Brain microvascular endothelial cell (primary cell): ENCODE data around the gene CCDC7.

Source experiments
- DNase-seq: peaks from one replicate; pipeline ENCODE4 v3.0.0-alpha.2; 2020
- H3K27ac ChIP-seq: fragments of 250-450 bp; sonication (Bioruptor Pico); 2 replicates; pipeline ENCODE4 v1.5.1; 2020; ENCODE audit warnings: mild to moderate bottlenecking, moderate library complexity
- H3K27me3 ChIP-seq: fragments of 250-450 bp; sonication (Bioruptor Pico); replicated peaks from 2 replicates; pipeline ENCODE4 v1.5.1; 2020; ENCODE audit warnings: mild to moderate bottlenecking
- H3K36me3 ChIP-seq: fragments of 250-450 bp; sonication (Bioruptor Pico); replicated peaks from 2 replicates; pipeline ENCODE4 v1.5.1; 2020; ENCODE audit warnings: mild to moderate bottlenecking
- H3K4me3 ChIP-seq: 2 replicates; pipeline ENCODE4 v1.5.1; 2011; ENCODE audit warnings: low read depth, mild to moderate bottlenecking, control low read depth, low read length, moderate library complexity
- in situ Hi-C: cut with HindIII; loops from 2 replicates; pipeline ENCODE4 v1.10.0; 2017; ENCODE audit warnings: low sequenced_read_pairs, low pct_ligation_motif_present
- TF ChIP-seq, protein P1 (sequence below): IDR thresholded peaks from 2 replicates; pipeline ENCODE4 v1.5.1; 2011; ENCODE audit warnings: low read depth, mild to moderate bottlenecking, moderate library complexity, low read length, control low read depth, inconsistent platforms; ENCODE audit errors: missing control alignments

The CCDC7 gene

DNA sequence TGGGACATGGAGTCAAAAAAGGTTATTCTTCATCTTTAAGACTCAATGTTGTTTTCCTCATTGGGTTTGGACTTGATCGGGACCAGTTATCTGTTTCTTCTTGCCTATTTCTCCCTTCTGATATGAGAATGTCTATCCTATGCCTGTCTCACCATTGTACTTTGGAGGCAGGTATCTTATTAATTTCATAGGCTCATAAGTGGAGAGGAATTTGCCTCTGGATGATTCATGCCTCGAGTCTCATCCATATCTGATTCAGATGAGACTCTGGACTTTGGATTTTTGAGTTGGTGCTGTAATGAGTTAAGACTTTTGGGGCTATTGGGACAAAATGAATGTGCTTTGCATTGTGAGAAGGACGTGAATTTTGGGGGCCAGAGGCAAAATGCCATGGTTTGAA is 36.2 kb upstream of the CCDC7 start:
- Histone ChIP-seq H3K27ac (no peak overlapping the region), H3K27me3 (no peaks in the 10 kb centered on the region), H3K4me3 (no peak overlapping the region), H3K36me3 (no peaks in the 10 kb centered on the region)
- in situ Hi-C loops, result no loop called here
- TF ChIP-seq, protein P1, sequence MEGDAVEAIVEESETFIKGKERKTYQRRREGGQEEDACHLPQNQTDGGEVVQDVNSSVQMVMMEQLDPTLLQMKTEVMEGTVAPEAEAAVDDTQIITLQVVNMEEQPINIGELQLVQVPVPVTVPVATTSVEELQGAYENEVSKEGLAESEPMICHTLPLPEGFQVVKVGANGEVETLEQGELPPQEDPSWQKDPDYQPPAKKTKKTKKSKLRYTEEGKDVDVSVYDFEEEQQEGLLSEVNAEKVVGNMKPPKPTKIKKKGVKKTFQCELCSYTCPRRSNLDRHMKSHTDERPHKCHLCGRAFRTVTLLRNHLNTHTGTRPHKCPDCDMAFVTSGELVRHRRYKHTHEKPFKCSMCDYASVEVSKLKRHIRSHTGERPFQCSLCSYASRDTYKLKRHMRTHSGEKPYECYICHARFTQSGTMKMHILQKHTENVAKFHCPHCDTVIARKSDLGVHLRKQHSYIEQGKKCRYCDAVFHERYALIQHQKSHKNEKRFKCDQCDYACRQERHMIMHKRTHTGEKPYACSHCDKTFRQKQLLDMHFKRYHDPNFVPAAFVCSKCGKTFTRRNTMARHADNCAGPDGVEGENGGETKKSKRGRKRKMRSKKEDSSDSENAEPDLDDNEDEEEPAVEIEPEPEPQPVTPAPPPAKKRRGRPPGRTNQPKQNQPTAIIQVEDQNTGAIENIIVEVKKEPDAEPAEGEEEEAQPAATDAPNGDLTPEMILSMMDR, result no peak
- DNase-seq, result no peak

DNA sequence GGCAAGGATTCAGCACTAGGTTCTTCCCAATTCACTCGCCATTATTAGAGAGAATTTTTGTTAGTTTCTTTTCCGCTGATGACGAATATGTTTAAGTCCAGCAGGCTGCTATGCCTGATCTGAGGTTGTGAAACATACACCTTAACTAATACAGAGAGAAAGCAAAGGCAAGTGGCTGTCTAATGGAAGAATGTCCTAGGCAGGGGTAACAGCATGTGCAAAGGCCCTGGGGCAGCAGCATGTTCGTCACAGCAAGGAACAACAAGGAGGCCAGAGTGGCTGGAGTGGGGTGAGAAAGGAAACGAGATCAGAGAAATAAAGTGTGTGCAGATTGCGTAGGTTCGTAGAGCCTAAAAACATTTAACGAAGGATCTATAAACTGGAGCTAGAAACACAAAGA is 35.4 kb upstream of the CCDC7 start:
- Histone ChIP-seq H3K4me3 (no peak overlapping the region), H3K27ac (no peak overlapping the region), H3K27me3 (no peaks in the 10 kb centered on the region), H3K36me3 (no peaks in the 10 kb centered on the region)
- TF ChIP-seq, protein P1, result no peak
- in situ Hi-C loops, result no loop called here
- no peak for DNase-seq

DNA sequence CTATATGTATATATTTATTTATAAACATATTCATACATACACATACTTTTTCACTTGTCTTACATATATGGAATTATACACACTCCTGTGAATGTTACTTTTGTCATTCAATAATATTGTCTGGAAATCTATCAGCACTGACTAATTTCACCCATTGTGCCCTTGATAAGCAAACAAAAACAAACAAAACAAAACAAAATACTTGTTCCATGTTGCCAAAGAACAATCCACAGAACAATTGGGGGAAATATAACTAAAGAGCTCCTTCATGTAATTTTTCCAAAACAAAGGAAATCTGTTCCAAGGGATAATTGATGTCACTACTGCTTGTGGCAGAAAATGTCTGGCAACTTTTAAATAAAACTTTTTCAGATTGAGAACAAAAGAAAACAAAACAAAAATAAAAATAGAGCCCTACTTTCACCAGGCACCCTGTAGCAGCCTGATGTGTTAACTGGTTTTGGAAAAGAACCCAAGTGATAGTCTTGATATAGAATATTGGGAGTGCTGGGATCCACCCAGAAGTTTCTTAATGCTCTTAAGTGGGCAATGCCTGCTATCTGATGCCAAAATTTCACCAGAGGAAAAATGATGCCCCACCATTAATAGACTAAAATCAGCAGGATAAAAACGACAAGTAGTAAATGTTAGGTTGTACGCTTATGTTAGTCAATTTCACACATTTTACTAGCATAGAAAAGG is 34.0 kb upstream of the CCDC7 start:
- H3K27me3 ChIP-seq, result no peaks in the 10 kb centered on the region
- no peak for DNase-seq
- TF ChIP-seq, protein P1, result no peak
- H3K4me3 ChIP-seq, result no peak overlapping the region
- no peaks in the 10 kb centered on the region for H3K36me3 ChIP-seq
- in situ Hi-C loops, result no loop called here
- H3K27ac ChIP-seq, result peak overlapping the region; percentile 95

DNA sequence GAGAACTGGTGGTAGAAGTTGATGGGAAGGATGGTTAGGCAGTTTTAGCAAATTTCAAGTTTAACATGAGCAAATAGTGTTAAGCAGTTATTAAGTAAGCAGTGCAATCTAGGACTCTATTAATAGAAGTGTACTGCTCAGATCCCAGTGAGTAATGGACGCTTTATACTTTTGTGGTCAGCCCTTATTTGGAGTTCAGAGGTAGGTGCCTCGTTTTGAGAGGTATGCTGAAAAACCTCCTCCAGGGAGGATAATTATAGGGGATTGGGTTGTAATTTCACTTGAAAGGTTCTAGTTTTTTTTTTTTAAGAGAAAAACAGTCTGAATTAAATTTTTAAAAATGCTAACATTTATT is 33.5 kb upstream of the CCDC7 start:
- DNase-seq, result peak; percentile 33
- Histone ChIP-seq H3K27ac (peak overlapping the region; percentile 95), H3K27me3 (no peaks in the 10 kb centered on the region), H3K36me3 (no peaks in the 10 kb centered on the region), H3K4me3 (no peak overlapping the region)
- TF ChIP-seq, protein P1, result no peak
- in situ Hi-C loops, result no loop called here

DNA sequence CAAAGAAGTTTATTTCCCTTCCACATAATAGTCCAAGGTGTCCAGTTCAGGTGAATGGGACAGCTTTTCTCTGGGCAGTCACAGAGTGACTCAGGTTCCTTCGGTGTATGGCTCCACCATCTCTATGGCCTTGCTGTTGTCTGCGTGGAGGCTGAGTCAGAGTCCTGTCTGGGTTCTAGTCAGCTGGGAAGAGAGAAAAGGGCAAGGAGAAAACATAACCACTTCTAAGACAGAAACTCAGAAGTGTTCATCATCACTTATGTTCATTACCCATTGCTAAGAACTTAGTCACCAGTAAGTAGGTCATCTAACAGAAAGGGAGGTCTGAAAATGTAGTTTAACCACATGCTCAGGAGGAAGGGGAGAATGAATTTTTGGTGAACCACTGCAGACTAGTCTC is 32.4 kb upstream of the CCDC7 start:
- H3K27me3 ChIP-seq, result no peaks in the 10 kb centered on the region
- TF ChIP-seq, protein P1, result no peak
- H3K27ac ChIP-seq, result peak overlapping the region; percentile 95
- no peak overlapping the region for H3K4me3 ChIP-seq
- no peaks in the 10 kb centered on the region for H3K36me3 ChIP-seq
- in situ Hi-C loops, result no loop called here
- DNase-seq, result peak; percentile 92

DNA sequence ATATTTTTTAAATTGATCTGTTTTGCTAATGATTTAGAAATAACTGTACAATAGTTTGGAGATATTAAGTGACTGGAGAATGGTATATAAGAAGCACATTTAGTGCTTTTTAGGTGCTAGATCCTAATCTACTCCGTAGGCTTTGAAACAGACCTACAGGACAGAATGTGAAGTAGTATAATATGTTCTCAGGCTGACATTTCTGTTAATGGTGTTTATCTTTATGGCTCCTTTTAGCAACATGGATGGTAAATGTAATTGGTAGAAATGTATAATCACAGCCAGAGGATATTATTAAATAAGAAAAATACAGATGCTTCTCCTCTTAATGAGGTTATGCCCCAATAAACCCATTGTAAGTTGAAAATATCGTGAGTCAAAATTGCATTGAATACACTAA is 30.6 kb upstream of the CCDC7 start:
- no peaks in the 10 kb centered on the region for H3K36me3 ChIP-seq
- no peak for DNase-seq
- in situ Hi-C loops, result no loop called here
- no peak overlapping the region for H3K27ac ChIP-seq
- TF ChIP-seq, protein P1, result no peak
- no peak overlapping the region for H3K4me3 ChIP-seq
- no peaks in the 10 kb centered on the region for H3K27me3 ChIP-seq
